Pancreas (tissue), 10 donors: ENCODE measurements around the gene MSI2. TPM values are rescaled to one million over a fixed set of nuclear protein-coding genes. Genes with fewer than 3 reads are reported as not detected.

Source experiments
- ATAC-seq, 4 donors: fragments of 200-7000 bp; cut with Tn5 transposase; one replicate each; pipeline versions ENCODE4 v1.8.0 to v1.9.1; 2020; ENCODE audit warnings: mild to moderate bottlenecking in 4 of 4, moderate library complexity in 4 of 4
- DNase-seq, 6 donors: peaks; one replicate each; pipeline ENCODE4 v3.0.0-alpha.2; 2020
- FAIRE-seq: peaks from 2 replicates; lab custom pipeline; 2012; peaks lifted over from hg19 to GRCh38; lab: Jason Lieb, UNC
- H3K27ac ChIP-seq, 4 donors: fragments of 200-600 bp; sonication (generic); 1 replicate in 3 of 4; 2 replicates in 1 of 4; pipeline versions ENCODE4 v1.5.0 to v1.8.0; 2020
- H3K27me3 ChIP-seq, 4 donors: fragments of 200-600 bp; one replicate each; pipeline ENCODE4 v1.8.0; 2021
- H3K36me3 ChIP-seq, 3 donors: fragments of 200-600 bp; sonication (generic) in 1 of 3; one replicate each; pipeline versions ENCODE4 v1.5.0 to v1.8.0; 2020 to 2021
- H3K4me1 ChIP-seq, 3 donors: fragments of 200-600 bp; one replicate each; pipeline ENCODE4 v1.8.0; 2021
- H3K4me3 ChIP-seq, 4 donors: fragments of 200-600 bp; sonication (generic) in 2 of 4; one replicate each; pipeline versions ENCODE4 v1.5.0 to v1.8.0; 2020 to 2021
- H3K9me3 ChIP-seq, 4 donors: fragments of 200-600 bp; one replicate each; pipeline ENCODE4 v1.8.0; 2021
- CTCF ChIP-seq, 4 donors: fragments of 200-600 bp; sonication (generic) in 3 of 4; IDR thresholded peaks; one replicate each; pipeline versions ENCODE4 v1.5.0 to v1.8.0; 2021; ENCODE audit warnings: antibody characterized with exemption in 4 of 4
- WGBS, 2 donors: extraction: QIAGEN DNeasy Blood & Tissue Kit; methylation state at CpG; one replicate each; pipeline ENCODE4 v1.1.7; 2013; 5-methylcytosine and 5-hydroxymethylcytosine counted together
- intact Hi-C, 3 donors: fragments of 100-400 bp; cut with DNase I; formaldehyde crosslinking; loops; one replicate each; pipeline versions ENCODE4 v1.11.1 to v1.14.2; 2022
- polyA plus RNA-seq, 2 donors: library from polyadenylated mRNA; stranded (reverse); fragments of 200-250 nt; gene quantifications; one replicate each; pipeline ENCODE4 v1.2.3, GENCODE V29; 2013
- total RNA-seq, 6 donors: library from RNA; stranded (reverse); fragmentation: NEBNext Ultra II Directional in 4 of 6; extraction: Animal tissue kit (Norgen Biotek cat#: 25700) in 4 of 6; gene quantifications; one replicate each; pipeline versions ENCODE4 v1.2.1 to v1.2.4, GENCODE V29; 2021 to 2023
- donor health status: healthy with polysubstance abuse.
- donor health status: DM: no; HTN: no; CAD: no; lungs with moderate emphysema.
- donor health status: DM: no; HTN: no; CAD: no.
- donor health status: control.
- donor health status: control.
- donor health status: Bipolar disorder and iron deficiency.
- donor health status: DM: yes; HTN: yes; CAD: no.
- donor health status: DM: no; HTN: no; CAD: no.
- donor health status: DM: no; HTN: no; CAD: no.
- donor health status: DM: yes; HTN: yes; CAD: no.

Gene MSI2
- total and polyA plus RNA-seq, 8 donors: 10.4 to 48.9 (median 30.1) TPM

GRCh38 chr17:57684711-57685498 is 428.6 kb downstream of the MSI2 start:
- intact Hi-C loops: no loop called here
- 85 to 93% methylated on average over 13 of the region's 13 CpGs for WGBS, 2 donors

GRCh38 chr17:57685499-57686132 is 429.3 kb downstream of the MSI2 start:
- TF ChIP-seq CTCF (IDR thresholded peaks at IDR 0.05): no peak
- FAIRE-seq (no peak), ATAC-seq (no peak), DNase-seq (no peak)
- no peaks in the 10 kb centered on the region for H3K36me3 ChIP-seq
- intact Hi-C loops: no loop called here
- H3K4me3 ChIP-seq: no peak overlapping the region
- H3K27me3 ChIP-seq: no peaks in the 10 kb centered on the region
- H3K27ac ChIP-seq: no peak overlapping the region
- H3K4me1 ChIP-seq: no peaks in the 10 kb centered on the region
- no peaks in the 10 kb centered on the region for H3K9me3 ChIP-seq
- 68 to 69% methylated on average over 7 of the region's 7 CpGs for WGBS, 2 donors

More at GRCh38 chr17:57684711-57685498, 428.6 kb downstream of the MSI2 start:
- H3K27ac ChIP-seq: no peak overlapping the region
- no peaks in the 10 kb centered on the region for H3K9me3 ChIP-seq
- no peaks in the 10 kb centered on the region for H3K27me3 ChIP-seq
- no peaks in the 10 kb centered on the region for H3K36me3 ChIP-seq
- no peaks in the 10 kb centered on the region for H3K4me1 ChIP-seq
- FAIRE-seq (no peak), ATAC-seq (no peak), DNase-seq (no peak)
- no peak for TF ChIP-seq CTCF (IDR thresholded peaks at IDR 0.05)
- H3K4me3 ChIP-seq: no peak overlapping the region

- DNase-seq (no peak), FAIRE-seq (no peak), ATAC-seq (no peak)
- TF ChIP-seq CTCF (IDR thresholded peaks at IDR 0.05): no peak
- Histone ChIP-seq H3K9me3 (no peaks in the 10 kb centered on the region), H3K36me3 (no peaks in the 10 kb centered on the region), H3K4me1 (no peaks in the 10 kb centered on the region), H3K27me3 (no peaks in the 10 kb centered on the region), H3K27ac (no peak overlapping the region), H3K4me3 (no peak overlapping the region)
- intact Hi-C loops: no loop called here
Observed at GRCh38 chr17:57687642-57688041, 431.3 kb downstream of the MSI2 start.

GRCh38 chr17:57689254-57689653 is 432.9 kb downstream of the MSI2 start:
- H3K36me3 ChIP-seq: no peaks in the 10 kb centered on the region
- H3K27me3 ChIP-seq: no peaks in the 10 kb centered on the region
- no peak overlapping the region for H3K4me3 ChIP-seq
- no peaks in the 10 kb centered on the region for H3K4me1 ChIP-seq
- DNase-seq (no peak), FAIRE-seq (no peak), ATAC-seq (no peak)
- 28 to 41% methylated on average over 3 of the region's 3 CpGs for WGBS, 2 donors
- no peak for TF ChIP-seq CTCF (IDR thresholded peaks at IDR 0.05)
- intact Hi-C loops: no loop called here
- H3K27ac ChIP-seq: no peak overlapping the region
- H3K9me3 ChIP-seq: no peaks in the 10 kb centered on the region

DNA sequence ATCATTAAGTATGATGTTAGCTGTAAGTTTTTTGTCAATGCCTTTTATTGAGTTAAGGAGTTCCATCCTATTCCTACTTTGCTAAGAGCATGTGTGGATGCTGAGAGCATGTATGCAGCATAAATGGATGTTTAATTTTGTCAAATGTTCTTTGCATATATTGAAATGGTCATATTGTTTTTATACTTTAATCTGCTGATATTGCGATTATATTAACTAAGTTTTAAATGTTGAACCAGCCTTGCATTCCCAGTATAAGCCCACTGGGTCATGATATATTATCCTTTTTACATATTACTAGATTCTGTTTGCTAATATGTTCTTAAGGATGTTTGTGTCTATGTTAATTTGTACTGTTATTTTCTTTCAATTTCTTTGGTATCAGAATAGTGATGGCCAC is 435.6 kb downstream of the MSI2 start:
- Histone ChIP-seq H3K27me3 (no peaks in the 10 kb centered on the region), H3K27ac (no peak overlapping the region), H3K4me1 (no peaks in the 10 kb centered on the region), H3K9me3 (no peaks in the 10 kb centered on the region), H3K4me3 (no peak overlapping the region), H3K36me3 (no peaks in the 10 kb centered on the region)
- intact Hi-C loops: no loop called here
- 90 to 96% methylated on average over 1 of the region's 1 CpG for whole genome bisulfite sequencing, 2 donors
- FAIRE-seq (no peak), DNase-seq (no peak), ATAC-seq (no peak)
- TF ChIP-seq CTCF (IDR thresholded peaks at IDR 0.05): no peak
